Loucy (cell line): Measurements from ENCODE around the gene SLC5A1.
"Not testable (repeated sequence)": the region's sequence is repeated elsewhere in the genome, so short reads cannot be mapped to it uniquely, and the experiment has no call there.

Experiments
- H2AFZ ChIP-seq: fragments of 200-600 bp; sonication (generic); 2 replicates; pipeline ENCODE4 v1.6.0; 2016; ENCODE audit warnings: antibody characterized with exemption, mild to moderate bottlenecking, low read length, moderate library complexity
- H3F3A ChIP-seq: fragments of 200-600 bp; 2 replicates; pipeline ENCODE4 v1.6.0; 2016; ENCODE audit warnings: antibody characterized with exemption, low read depth, mild to moderate bottlenecking
- H3K27me3 ChIP-seq: fragments of 200-600 bp; sonication (generic); 2 replicates; pipeline ENCODE4 v1.6.1; 2014; ENCODE audit warnings: low read length, mild to moderate bottlenecking; ENCODE audit not compliant: insufficient read depth, poor library complexity, severe bottlenecking
- H3K36me3 ChIP-seq: fragments of 200-600 bp; sonication (generic); 2 replicates; pipeline ENCODE4 v1.6.1; 2016; ENCODE audit warnings: low read length; ENCODE audit not compliant: insufficient read depth
- H3K4me1 ChIP-seq: fragments of 200-600 bp; sonication (generic); 2 replicates; pipeline ENCODE4 v1.5.1; 2014; ENCODE audit warnings: low read length, mild to moderate bottlenecking; ENCODE audit not compliant: insufficient read depth, poor library complexity, severe bottlenecking
- H3K4me2 ChIP-seq: fragments of 200-600 bp; sonication (generic); 2 replicates; pipeline ENCODE4 v1.6.0; 2014; ENCODE audit warnings: antibody characterized with exemption, low read length, low read depth, mild to moderate bottlenecking; ENCODE audit not compliant: poor library complexity, severe bottlenecking
- H3K4me3 ChIP-seq: fragments of 200-600 bp; sonication (generic); 2 replicates; pipeline ENCODE4 v1.5.1; 2014; ENCODE audit warnings: low read length, mild to moderate bottlenecking, mixed read lengths; ENCODE audit not compliant: poor library complexity, severe bottlenecking
- H3K79me2 ChIP-seq: fragments of 200-600 bp; sonication (generic); 2 replicates; pipeline ENCODE4 v1.6.1; 2014; ENCODE audit warnings: low read length; ENCODE audit not compliant: insufficient read depth
- H3K9ac ChIP-seq: fragments of 200-600 bp; sonication (generic); 2 replicates; pipeline ENCODE4 v1.6.0; 2014; ENCODE audit warnings: mild to moderate bottlenecking, low read depth, low read length, moderate library complexity; ENCODE audit not compliant: poor library complexity, severe bottlenecking
- H3K9me2 ChIP-seq: fragments of 200-600 bp; sonication (generic); replicated peaks from 2 replicates; pipeline ENCODE4 v1.6.1; 2016; ENCODE audit warnings: low read depth, low read length, mixed read lengths
- H3K9me3 ChIP-seq: fragments of 200-600 bp; sonication (generic); 2 replicates; pipeline ENCODE4 v1.6.1; 2014; ENCODE audit warnings: mild to moderate bottlenecking, antibody characterized with exemption, low read length, low read depth; ENCODE audit not compliant: insufficient read depth
- H4K20me1 ChIP-seq: fragments of 200-600 bp; sonication (generic); 2 replicates; pipeline ENCODE4 v1.6.0; 2014; ENCODE audit warnings: antibody characterized with exemption, low read length, mild to moderate bottlenecking; ENCODE audit not compliant: insufficient read depth, poor library complexity, severe bottlenecking
- EZH2phosphoT487 ChIP-seq: fragments of 200-600 bp; IDR thresholded peaks from 2 replicates; pipeline ENCODE4 v1.6.1; 2018; ENCODE audit warnings: antibody characterized with exemption, mild to moderate bottlenecking, moderate library complexity, borderline replicate concordance
- TF ChIP-seq, protein P1 (sequence below): fragments of 200-600 bp; sonication (generic); conservative IDR thresholded peaks from 2 replicates; pipeline ENCODE4 v1.5.1; 2014; ENCODE audit warnings: mild to moderate bottlenecking, antibody characterized with exemption, low read length

Gene SLC5A1

DNA sequence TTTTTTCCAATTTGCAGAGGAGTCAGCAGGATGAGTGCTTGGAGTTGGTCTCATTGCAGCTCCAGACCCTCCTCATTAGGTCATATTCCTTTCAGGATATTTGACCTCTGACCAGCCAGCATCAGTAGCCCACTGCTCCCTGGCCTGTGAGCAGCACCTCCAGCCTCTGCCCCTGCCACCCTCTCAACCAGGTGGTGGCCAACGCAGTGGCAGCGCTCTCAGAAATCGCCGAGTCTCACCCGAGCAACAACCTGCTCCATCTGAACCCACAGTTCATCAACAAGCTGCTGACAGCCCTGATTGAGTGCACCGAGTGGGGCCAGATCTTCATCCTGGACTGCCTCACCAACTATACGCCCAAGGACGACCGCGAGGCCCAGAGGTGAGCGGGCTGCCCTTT is 89.1 kb downstream of the SLC5A1 start:
- no peaks in the 10 kb centered on the region for H3K36me3 ChIP-seq
- H3F3A ChIP-seq: no peaks in the 10 kb centered on the region
- H2AFZ ChIP-seq: no peak overlapping the region
- no peaks in the 10 kb centered on the region for H4K20me1 ChIP-seq
- H3K4me3 ChIP-seq: no peak overlapping the region
- H3K9ac ChIP-seq: no peak overlapping the region
- TF ChIP-seq, protein P1, sequence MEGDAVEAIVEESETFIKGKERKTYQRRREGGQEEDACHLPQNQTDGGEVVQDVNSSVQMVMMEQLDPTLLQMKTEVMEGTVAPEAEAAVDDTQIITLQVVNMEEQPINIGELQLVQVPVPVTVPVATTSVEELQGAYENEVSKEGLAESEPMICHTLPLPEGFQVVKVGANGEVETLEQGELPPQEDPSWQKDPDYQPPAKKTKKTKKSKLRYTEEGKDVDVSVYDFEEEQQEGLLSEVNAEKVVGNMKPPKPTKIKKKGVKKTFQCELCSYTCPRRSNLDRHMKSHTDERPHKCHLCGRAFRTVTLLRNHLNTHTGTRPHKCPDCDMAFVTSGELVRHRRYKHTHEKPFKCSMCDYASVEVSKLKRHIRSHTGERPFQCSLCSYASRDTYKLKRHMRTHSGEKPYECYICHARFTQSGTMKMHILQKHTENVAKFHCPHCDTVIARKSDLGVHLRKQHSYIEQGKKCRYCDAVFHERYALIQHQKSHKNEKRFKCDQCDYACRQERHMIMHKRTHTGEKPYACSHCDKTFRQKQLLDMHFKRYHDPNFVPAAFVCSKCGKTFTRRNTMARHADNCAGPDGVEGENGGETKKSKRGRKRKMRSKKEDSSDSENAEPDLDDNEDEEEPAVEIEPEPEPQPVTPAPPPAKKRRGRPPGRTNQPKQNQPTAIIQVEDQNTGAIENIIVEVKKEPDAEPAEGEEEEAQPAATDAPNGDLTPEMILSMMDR: no peak
- TF ChIP-seq EZH2phosphoT487: no peak
- no peaks in the 10 kb centered on the region for H3K79me2 ChIP-seq
- no peaks in the 10 kb centered on the region for H3K27me3 ChIP-seq
- no peaks in the 10 kb centered on the region for H3K9me2 ChIP-seq
- H3K9me3 ChIP-seq: no peaks in the 10 kb centered on the region
- no peaks in the 10 kb centered on the region for H3K4me1 ChIP-seq
- no peak overlapping the region for H3K4me2 ChIP-seq

DNA sequence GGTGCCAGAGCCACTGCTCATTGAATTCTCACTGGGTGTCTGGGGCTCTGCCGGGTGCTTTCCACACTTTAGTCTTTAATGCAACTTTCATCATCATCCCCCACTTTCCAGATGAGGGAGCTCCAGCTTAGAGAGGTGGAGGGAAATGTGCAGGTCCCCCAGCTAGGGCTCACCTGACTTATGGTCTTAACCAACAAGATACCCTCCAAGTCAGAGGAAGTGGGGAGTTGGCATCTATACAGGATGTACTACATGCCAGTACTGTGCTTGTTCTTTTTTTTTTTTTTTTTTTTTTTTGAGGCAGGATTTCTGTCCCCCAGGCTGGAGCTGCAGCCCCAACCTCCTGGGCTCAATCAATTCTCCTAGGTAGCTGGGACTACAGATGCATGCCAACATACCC is 89.7 kb downstream of the SLC5A1 start:
- H3K9me3 ChIP-seq: no peaks in the 10 kb centered on the region
- no peaks in the 10 kb centered on the region for H3K36me3 ChIP-seq
- H3K9me2 ChIP-seq: no peaks in the 10 kb centered on the region
- H3K4me2 ChIP-seq: no peak overlapping the region
- no peaks in the 10 kb centered on the region for H4K20me1 ChIP-seq
- no peak overlapping the region for H3K4me3 ChIP-seq
- H3K4me1 ChIP-seq: peaks cover 3% of the 10 kb centered on the region
- H3K79me2 ChIP-seq: no peaks in the 10 kb centered on the region
- no peaks in the 10 kb centered on the region for H3K27me3 ChIP-seq
- H3F3A ChIP-seq: no peaks in the 10 kb centered on the region
- TF ChIP-seq, protein P1: no peak
- TF ChIP-seq EZH2phosphoT487: no peak
- H2AFZ ChIP-seq: no peak overlapping the region
- H3K9ac ChIP-seq: no peak overlapping the region

DNA sequence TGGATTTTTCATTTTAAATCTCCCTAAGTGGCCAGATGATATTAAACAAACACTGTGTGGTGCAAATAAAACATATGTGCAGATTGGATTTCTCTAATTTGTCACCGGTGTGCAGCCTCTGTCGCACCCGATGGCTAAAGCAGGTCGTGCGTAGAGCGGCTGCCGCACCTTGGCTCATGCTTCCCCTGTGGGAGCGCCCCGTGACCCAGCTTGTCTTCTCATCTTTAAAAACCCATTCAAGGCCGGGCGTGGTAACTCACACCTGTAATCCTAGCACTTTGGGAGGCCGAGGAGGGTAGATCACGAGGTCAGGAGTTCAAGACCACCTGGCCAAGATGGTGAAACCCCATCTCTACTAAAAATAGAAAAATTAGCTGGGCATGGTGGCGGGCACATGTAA is 91.7 kb downstream of the SLC5A1 start:
- not testable (repeated sequence) for H3F3A ChIP-seq, H3K4me3 ChIP-seq, H3K9me2 ChIP-seq, H3K36me3 ChIP-seq, H2AFZ ChIP-seq, H3K79me2 ChIP-seq, H3K4me1 ChIP-seq, H3K9ac ChIP-seq, H3K9me3 ChIP-seq, H3K4me2 ChIP-seq, H3K27me3 ChIP-seq, H4K20me1 ChIP-seq

DNA sequence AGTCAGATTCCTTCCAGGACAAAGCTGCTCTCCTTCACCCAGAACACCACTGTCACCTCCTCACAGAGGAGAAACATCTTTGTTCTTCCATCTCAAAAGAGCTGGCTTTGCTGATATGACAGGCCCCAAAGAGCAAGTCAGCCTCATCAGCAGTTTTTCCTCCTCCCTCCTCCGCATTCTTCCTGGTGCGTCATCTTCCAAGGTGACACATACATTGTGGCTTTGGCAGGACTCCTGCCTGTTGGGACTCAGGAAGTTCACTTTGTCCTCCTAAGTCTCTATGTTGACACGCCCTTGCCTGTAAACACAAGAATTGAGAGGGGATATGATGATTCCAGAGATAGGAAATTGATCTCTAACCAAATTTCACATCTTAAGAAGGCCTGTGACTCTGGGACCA is 92.9 kb downstream of the SLC5A1 start:
- H3K4me2 ChIP-seq, H3K36me3 ChIP-seq, H3K9me3 ChIP-seq, H2AFZ ChIP-seq, H3K27me3 ChIP-seq, H3K4me3 ChIP-seq, H3F3A ChIP-seq, H3K9me2 ChIP-seq, H3K4me1 ChIP-seq, H3K9ac ChIP-seq, H3K79me2 ChIP-seq, H4K20me1 ChIP-seq: not testable (repeated sequence)

DNA sequence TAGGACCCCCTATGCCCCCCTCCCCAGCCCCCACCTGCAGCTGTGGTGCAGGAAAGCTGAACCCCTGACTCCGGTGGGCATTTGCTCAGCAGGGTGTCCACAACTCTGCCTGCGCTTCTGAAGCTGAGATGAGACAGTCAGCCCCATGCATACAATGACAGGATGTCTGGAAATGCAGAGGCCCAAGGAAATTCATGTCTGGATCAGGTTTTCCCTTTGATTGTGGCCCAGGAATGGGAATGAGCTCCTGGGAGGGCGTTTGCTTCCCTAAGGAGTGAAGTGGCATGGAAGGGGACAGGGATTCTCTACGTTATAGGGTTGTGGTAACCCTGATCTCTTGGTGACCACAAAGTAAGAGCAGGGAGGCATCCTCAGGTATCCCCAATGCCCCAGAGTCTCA is 93.8 kb downstream of the SLC5A1 start:
- H3K4me1 ChIP-seq: not testable (repeated sequence)

DNA sequence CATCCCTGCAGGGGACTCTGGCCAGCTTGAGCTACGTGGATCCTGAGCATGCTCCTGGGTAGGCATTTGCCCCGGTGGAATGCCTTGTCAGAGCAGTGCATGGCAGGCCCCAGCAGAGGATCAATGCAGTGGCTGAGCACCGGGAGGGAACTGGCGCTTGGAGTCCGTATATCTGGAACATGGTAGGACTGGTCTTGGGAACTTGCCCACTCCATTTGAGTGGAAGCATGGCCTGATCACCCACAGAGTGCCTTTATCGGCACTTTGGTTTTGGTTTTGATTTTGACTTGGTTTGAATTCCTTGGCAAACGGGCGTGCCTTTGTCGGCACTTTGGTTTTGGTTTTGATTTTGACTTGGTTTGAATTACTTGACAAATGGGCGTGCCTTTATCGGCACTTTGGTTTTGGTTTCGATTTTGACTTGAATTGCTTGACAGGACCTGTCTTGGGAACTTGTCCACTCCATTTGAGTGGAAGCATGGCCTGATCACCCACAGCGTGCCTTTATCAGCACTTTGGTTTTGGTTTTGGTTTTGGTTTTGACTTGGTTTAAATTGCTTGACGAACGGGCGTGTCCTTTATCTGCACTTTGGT is 94.8 kb downstream of the SLC5A1 start:
- Histone ChIP-seq H3K4me1 (peaks cover 17% of the 10 kb centered on the region), H3K9ac (peak overlapping the region; percentile 68), H3K4me2 (peak overlapping the region; percentile 81), H3K4me3 (peak overlapping the region; percentile 76), H2AFZ (peak overlapping the region; percentile 92)
- H3F3A ChIP-seq, H3K79me2 ChIP-seq, H3K36me3 ChIP-seq, H3K9me2 ChIP-seq, H3K9me3 ChIP-seq, H4K20me1 ChIP-seq, H3K27me3 ChIP-seq: not testable (repeated sequence)

More for the DNA sequence above, 93.8 kb downstream of the SLC5A1 start:
- H3K36me3 ChIP-seq, H3K27me3 ChIP-seq, H3K9me2 ChIP-seq, H3K9me3 ChIP-seq, H3K9ac ChIP-seq, H3K4me3 ChIP-seq, H4K20me1 ChIP-seq, H3F3A ChIP-seq, H3K79me2 ChIP-seq: not testable (repeated sequence)
- Histone ChIP-seq H2AFZ (peak overlapping the region; percentile 92; the same call in 1 of the 2 replicates), H3K4me2 (peak overlapping the region; percentile 81)
